Measurements from ENCODE around the gene PREX1.

PREX1 gene

DNA sequence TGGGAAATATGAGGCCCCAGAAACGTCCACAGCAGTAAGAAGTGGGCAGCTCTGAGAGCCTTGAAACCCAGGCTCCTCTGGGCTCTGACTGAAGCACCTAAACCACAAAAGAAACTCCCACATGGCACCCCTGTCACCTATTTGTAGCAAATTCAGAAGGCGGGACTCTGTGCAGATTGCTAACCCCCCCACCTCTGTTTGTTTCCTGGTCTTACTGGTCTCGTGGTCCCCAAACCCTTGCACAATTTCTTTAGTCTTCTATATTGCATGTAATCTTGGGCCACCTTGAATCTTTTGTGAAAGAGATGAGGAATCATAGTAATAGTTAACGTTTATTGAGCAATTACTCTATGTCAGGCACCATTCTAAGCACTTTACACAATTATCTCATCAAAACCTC is 154.3 kb downstream of the PREX1 start:
- Histone ChIP-seq H3K4ac (ENCODE audit: low read depth in 1 of 2, low read length in 2 of 2) (no peak overlapping the region), H4K8ac (ENCODE audit: low read length) (no peak overlapping the region), H3K27ac (ENCODE audit: low read length, poor library complexity, severe bottlenecking) (no peak overlapping the region), H3K79me1 (replicated peaks; ENCODE audit: low read length, poor library complexity, severe bottlenecking) (no peaks in the 10 kb centered on the region), H3K4me1 (ENCODE audit: control insufficient read depth, insufficient read depth, low read depth, low read length) (peaks cover 7% of the 10 kb centered on the region), H3K9ac (ENCODE audit: low read length) (no peak overlapping the region), H2BK15ac (ENCODE audit: low read depth, poor library complexity, severe bottlenecking) (no peak overlapping the region), H3K27me3 (ENCODE audit: control insufficient read depth in 1 of 2, insufficient read depth in 1 of 2, low read length in 2 of 2) (peaks cover 0 to 26% of the 10 kb centered on the region in 2 experiments), H3K36me3 (ENCODE audit: control insufficient read depth in 1 of 2, insufficient read depth in 2 of 2, low read depth in 1 of 2, low read length in 2 of 2) (peaks cover 0 to 13% of the 10 kb centered on the region in 2 experiments), H3K23ac (ENCODE audit: low read length in 2 of 2) (no peak overlapping the region), H3K4me2 (ENCODE audit: low read length, poor library complexity, severe bottlenecking) (no peak overlapping the region), H3K18ac (ENCODE audit: low read depth in 1 of 2, low read length in 2 of 2) (no peak overlapping the region), H3K4me3 (ENCODE audit: insufficient read depth in 1 of 2, low read depth in 1 of 2, low read length in 2 of 2) (no peak overlapping the region), H2AK5ac (ENCODE audit: low read length, severe bottlenecking) (no peak overlapping the region), H2BK5ac (ENCODE audit: low read depth, low read length, poor library complexity, severe bottlenecking) (no peak overlapping the region), H3K14ac (ENCODE audit: low read length in 2 of 2) (no peak overlapping the region), H2BK120ac (ENCODE audit: low read depth, low read length) (no peak overlapping the region), H3K9me3 (ENCODE audit: control insufficient read depth, low read length) (peaks cover 7% of the 10 kb centered on the region), H2AFZ (ENCODE audit: low read depth, low read length) (no peak overlapping the region), H2BK12ac (ENCODE audit: low read length in 2 of 2) (no peak overlapping the region), H4K91ac (ENCODE audit: low read length) (no peak overlapping the region)
- DNase-seq: no peak
- WGBS: 88% methylated on average over 3 of the region's 4 CpGs

DNA sequence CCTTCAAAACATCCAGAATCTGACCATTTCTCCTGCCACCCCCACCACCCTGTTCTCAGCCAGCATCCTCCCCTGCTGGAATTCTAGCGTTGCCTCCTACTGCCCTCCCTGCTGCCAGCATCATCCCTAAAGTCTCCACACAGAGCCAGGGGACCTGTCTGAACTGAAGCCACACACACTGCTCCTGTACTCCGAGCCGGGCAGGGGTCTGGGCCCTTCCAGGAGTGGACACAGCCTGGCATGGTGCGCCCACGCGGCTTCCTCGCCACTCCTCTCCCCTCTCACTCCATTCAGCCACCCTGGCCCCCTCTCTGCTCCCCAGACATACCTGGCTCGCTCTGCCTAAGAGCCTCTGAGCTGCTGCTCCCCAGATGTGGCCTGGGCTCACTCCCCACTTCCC is 155.5 kb downstream of the PREX1 start:
- WGBS: 90% methylated on average over 8 of the region's 8 CpGs
- no peak overlapping the region for H3K9ac ChIP-seq (ENCODE audit: low read length)

DNA sequence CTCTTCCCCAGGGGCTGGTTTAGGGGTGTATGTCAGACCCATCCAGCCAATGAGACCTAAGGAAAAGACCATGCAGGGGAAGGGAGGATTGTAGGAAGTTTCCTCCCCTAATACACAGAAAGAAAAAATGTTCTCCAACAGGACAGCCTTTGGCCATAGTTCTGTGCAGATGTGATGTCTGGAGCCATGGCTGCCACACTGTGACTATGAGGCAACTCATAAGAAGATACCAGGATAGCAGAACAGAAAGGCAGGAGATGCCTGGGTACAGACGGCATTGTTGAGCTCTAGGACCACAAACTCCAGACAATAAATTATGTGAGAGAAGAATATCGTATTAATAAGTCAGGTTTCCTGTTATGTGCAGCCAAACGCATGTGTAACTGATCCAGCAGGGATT is 156.7 kb downstream of the PREX1 start:
- Histone ChIP-seq H3K27me3 (ENCODE audit: control insufficient read depth in 1 of 2, insufficient read depth in 1 of 2, low read length in 2 of 2) (peaks cover 0 to 26% of the 10 kb centered on the region in 2 experiments), H2AK5ac (ENCODE audit: low read length, severe bottlenecking) (no peak overlapping the region), H2BK5ac (ENCODE audit: low read depth, low read length, poor library complexity, severe bottlenecking) (no peak overlapping the region), H3K9me3 (ENCODE audit: control insufficient read depth, low read length) (peaks cover 7% of the 10 kb centered on the region), H2BK15ac (ENCODE audit: low read depth, poor library complexity, severe bottlenecking) (no peak overlapping the region), H4K91ac (ENCODE audit: low read length) (no peak overlapping the region), H2BK12ac (ENCODE audit: low read length in 2 of 2) (no peak overlapping the region), H3K36me3 (ENCODE audit: control insufficient read depth in 1 of 2, insufficient read depth in 2 of 2, low read depth in 1 of 2, low read length in 2 of 2) (peaks cover 0 to 6% of the 10 kb centered on the region in 2 experiments), H2AFZ (ENCODE audit: low read depth, low read length) (no peak overlapping the region), H3K4me3 (ENCODE audit: insufficient read depth in 1 of 2, low read depth in 1 of 2, low read length in 2 of 2) (no peak overlapping the region), H3K4me1 (ENCODE audit: control insufficient read depth, insufficient read depth, low read depth, low read length) (peaks cover 16% of the 10 kb centered on the region), H3K14ac (ENCODE audit: low read length in 2 of 2) (no peak overlapping the region), H4K8ac (ENCODE audit: low read length) (no peak overlapping the region), H2BK120ac (ENCODE audit: low read depth, low read length) (no peak overlapping the region), H3K4ac (ENCODE audit: low read depth in 1 of 2, low read length in 2 of 2) (no peak overlapping the region), H3K79me1 (replicated peaks; ENCODE audit: low read length, poor library complexity, severe bottlenecking) (no peaks in the 10 kb centered on the region), H3K23ac (ENCODE audit: low read length in 2 of 2) (no peak overlapping the region), H3K9ac (ENCODE audit: low read length) (no peak overlapping the region), H3K27ac (ENCODE audit: low read length, poor library complexity, severe bottlenecking) (no peak overlapping the region), H3K18ac (ENCODE audit: low read depth in 1 of 2, low read length in 2 of 2) (no peak overlapping the region), H3K4me2 (ENCODE audit: low read length, poor library complexity, severe bottlenecking) (no peak overlapping the region)
- 86% methylated on average over 3 of the region's 3 CpGs for WGBS
- no peak for DNase-seq

More for the DNA sequence above, 155.5 kb downstream of the PREX1 start:
- no peak overlapping the region for H4K8ac ChIP-seq (ENCODE audit: low read length)
- no peak overlapping the region for H3K23ac ChIP-seq (ENCODE audit: low read length in 2 of 2)
- H3K4ac ChIP-seq (ENCODE audit: low read depth in 1 of 2, low read length in 2 of 2): no peak overlapping the region
- H3K27me3 ChIP-seq (ENCODE audit: control insufficient read depth in 1 of 2, insufficient read depth in 1 of 2, low read length in 2 of 2): peaks cover 0 to 26% of the 10 kb centered on the region in 2 experiments
- H3K14ac ChIP-seq (ENCODE audit: low read length in 2 of 2): no peak overlapping the region
- H3K4me2 ChIP-seq (ENCODE audit: low read length, poor library complexity, severe bottlenecking): no peak overlapping the region
- H2BK15ac ChIP-seq (ENCODE audit: low read depth, poor library complexity, severe bottlenecking): no peak overlapping the region
- peaks cover 17% of the 10 kb centered on the region for H3K4me1 ChIP-seq (ENCODE audit: control insufficient read depth, insufficient read depth, low read depth, low read length)
- no peak overlapping the region for H2BK5ac ChIP-seq (ENCODE audit: low read depth, low read length, poor library complexity, severe bottlenecking)
- H4K91ac ChIP-seq (ENCODE audit: low read length): peak overlapping the region; percentile 15
- H2BK120ac ChIP-seq (ENCODE audit: low read depth, low read length): no peak overlapping the region
- no peak overlapping the region for H3K27ac ChIP-seq (ENCODE audit: low read length, poor library complexity, severe bottlenecking)
- H2BK12ac ChIP-seq (ENCODE audit: low read length in 2 of 2): no peak overlapping the region
- H3K18ac ChIP-seq (ENCODE audit: low read depth in 1 of 2, low read length in 2 of 2): no peak overlapping the region
- H2AFZ ChIP-seq (ENCODE audit: low read depth, low read length): no peak overlapping the region
- no peak for DNase-seq
- H3K9me3 ChIP-seq (ENCODE audit: control insufficient read depth, low read length): peaks cover 7% of the 10 kb centered on the region
- no peak overlapping the region for H2AK5ac ChIP-seq (ENCODE audit: low read length, severe bottlenecking)
- H3K79me1 ChIP-seq (replicated peaks; ENCODE audit: low read length, poor library complexity, severe bottlenecking): no peaks in the 10 kb centered on the region
- H3K36me3 ChIP-seq (ENCODE audit: control insufficient read depth in 1 of 2, insufficient read depth in 2 of 2, low read depth in 1 of 2, low read length in 2 of 2): peaks cover 0 to 13% of the 10 kb centered on the region in 2 experiments
- H3K4me3 ChIP-seq (ENCODE audit: insufficient read depth in 1 of 2, low read depth in 1 of 2, low read length in 2 of 2): no peak overlapping the region

DNA sequence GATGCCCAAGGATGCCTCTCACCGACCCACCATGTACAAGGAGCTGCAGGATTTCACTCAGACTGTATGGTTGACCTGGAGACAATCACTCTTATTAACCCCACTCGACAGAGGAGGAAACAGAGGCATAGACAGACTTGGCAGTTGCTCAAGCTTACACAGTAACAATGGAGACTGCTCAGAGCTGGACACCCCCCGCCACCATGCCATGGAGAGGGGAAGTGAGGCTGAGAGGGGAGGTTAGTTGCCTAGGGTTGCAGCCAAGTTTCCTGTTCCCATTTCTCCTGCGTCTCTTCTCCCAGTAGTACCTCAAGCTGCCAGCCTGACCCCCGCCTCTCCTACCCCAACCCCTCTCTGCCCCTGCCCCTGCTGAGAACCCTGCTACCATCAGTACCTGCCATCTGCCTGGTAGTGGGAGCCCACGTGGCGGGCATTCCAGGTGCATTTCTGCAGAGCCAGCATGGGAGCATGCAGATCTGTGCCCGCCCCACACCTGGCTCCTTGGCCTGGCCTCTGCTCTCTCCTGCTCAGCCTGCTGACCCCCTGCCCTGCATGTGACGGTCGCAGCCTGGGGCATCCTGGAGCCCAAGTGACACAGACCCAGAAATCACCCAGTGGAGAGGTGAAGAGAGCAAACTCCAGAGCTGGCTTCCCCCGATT is 157.7 kb downstream of the PREX1 start:
- Histone ChIP-seq H2AFZ (ENCODE audit: low read depth, low read length) (no peak overlapping the region), H2BK15ac (ENCODE audit: low read depth, poor library complexity, severe bottlenecking) (no peak overlapping the region), H3K4me2 (ENCODE audit: low read length, poor library complexity, severe bottlenecking) (no peak overlapping the region), H3K27ac (ENCODE audit: low read length, poor library complexity, severe bottlenecking) (no peak overlapping the region), H3K14ac (ENCODE audit: low read length in 2 of 2) (no peak overlapping the region), H3K79me1 (replicated peaks; ENCODE audit: low read length, poor library complexity, severe bottlenecking) (no peaks in the 10 kb centered on the region), H3K4me3 (ENCODE audit: insufficient read depth in 1 of 2, low read depth in 1 of 2, low read length in 2 of 2) (no peak overlapping the region), H3K4me1 (ENCODE audit: control insufficient read depth, insufficient read depth, low read depth, low read length) (peaks cover 15% of the 10 kb centered on the region), H4K91ac (ENCODE audit: low read length) (no peak overlapping the region), H2BK12ac (ENCODE audit: low read length in 2 of 2) (no peak overlapping the region), H3K18ac (ENCODE audit: low read depth in 1 of 2, low read length in 2 of 2) (no peak overlapping the region), H2BK5ac (ENCODE audit: low read depth, low read length, poor library complexity, severe bottlenecking) (no peak overlapping the region), H3K4ac (ENCODE audit: low read depth in 1 of 2, low read length in 2 of 2) (no peak overlapping the region), H3K36me3 (ENCODE audit: control insufficient read depth in 1 of 2, insufficient read depth in 2 of 2, low read depth in 1 of 2, low read length in 2 of 2) (peaks cover 0 to 9% of the 10 kb centered on the region in 2 experiments), H2AK5ac (ENCODE audit: low read length, severe bottlenecking) (no peak overlapping the region), H3K9me3 (ENCODE audit: control insufficient read depth, low read length) (peaks cover 7% of the 10 kb centered on the region), H3K23ac (ENCODE audit: low read length in 2 of 2) (no peak overlapping the region), H3K27me3 (ENCODE audit: control insufficient read depth in 1 of 2, insufficient read depth in 1 of 2, low read length in 2 of 2) (peaks cover 0 to 26% of the 10 kb centered on the region in 2 experiments), H2BK120ac (ENCODE audit: low read depth, low read length) (no peak overlapping the region), H4K8ac (ENCODE audit: low read length) (no peak overlapping the region), H3K9ac (ENCODE audit: low read length) (no peak overlapping the region)
- WGBS: 82% methylated on average over 11 of the region's 11 CpGs
- no peak for DNase-seq
